Endothelial cell of umbilical vein (primary cell): ENCODE results near the gene FER. TPM values are rescaled to one million over a fixed set of nuclear protein-coding genes. Genes with fewer than 3 reads are reported as not detected.

ENCODE experiments used
- BruUV-seq: library from RNA; stranded (reverse); fragments of 400-500 nt; replicated peaks from 2 replicates; lab custom pipeline; 2021; lab: Mats Ljungman, UMichigan
- CTCF ChIA-PET: fragments of 300-600, 350-600 bp; sonication (Branson Sonifier 250); formaldehyde crosslinking; loops from one replicate; lab custom pipeline; 2021; ENCODE audit warnings: antibody characterized with exemption, inconsistent platforms; lab: Charles Lee
- POLR2A ChIA-PET: fragments of 300-600, 350-600 bp; sonication (Branson Sonifier 250); formaldehyde crosslinking; loops from one replicate; lab custom pipeline; 2021; ENCODE audit warnings: antibody characterized with exemption, inconsistent platforms; lab: Charles Lee
- DNase-seq: peaks from one replicate; pipeline ENCODE4 v3.0.0-alpha.2; 2011; ENCODE audit warnings: low read depth, low spot score
- FAIRE-seq: peaks from 2 replicates; lab custom pipeline; 2011; peaks lifted over from hg19 to GRCh38; lab: Jason Lieb, UNC
- H2AFZ ChIP-seq: 2 replicates; pipeline ENCODE4 v1.6.0; 2012; ENCODE audit warnings: low read depth, low read length, control low read depth, inconsistent platforms
- H3K27ac ChIP-seq: 2 replicates; pipeline ENCODE4 v1.5.1; 2011; ENCODE audit warnings: low read depth, mild to moderate bottlenecking, control low read depth, low read length, moderate library complexity; ENCODE audit not compliant: insufficient read depth
- H3K27me3 ChIP-seq, 2 experiments: 2 replicates each; pipeline versions ENCODE4 v1.6.0 to v1.6.1; 2011; ENCODE audit warnings: low read length in 2 of 2, mixed read lengths in 1 of 2; ENCODE audit not compliant: control insufficient read depth in 2 of 2, insufficient read depth in 2 of 2
- H3K36me3 ChIP-seq, 2 experiments: 2 replicates in 1 of 2; 3 replicates in 1 of 2; pipeline ENCODE4 v1.5.1; 2011; ENCODE audit warnings: low read length in 2 of 2, mild to moderate bottlenecking in 1 of 2, moderate library complexity in 1 of 2; ENCODE audit not compliant: control insufficient read depth in 2 of 2, insufficient read depth in 2 of 2; ENCODE audit errors: extremely low read depth in 1 of 2
- H3K4me1 ChIP-seq: 3 replicates; pipeline ENCODE4 v1.5.1; 2011; ENCODE audit warnings: mild to moderate bottlenecking, low read length; ENCODE audit not compliant: control insufficient read depth, insufficient read depth; ENCODE audit errors: extremely low read depth
- H3K4me2 ChIP-seq: 2 replicates; pipeline ENCODE4 v1.6.1; 2011; ENCODE audit warnings: low read length, control low read depth, mixed read lengths; ENCODE audit not compliant: insufficient read depth
- H3K4me3 ChIP-seq, 3 experiments: fragments of 200-600 bp in 1 of 3; sonication (generic), shearing (Covaris generic) in 1 of 3; replicated peaks in 1 of 3; 2 replicates each; pipeline ENCODE4 v1.5.1; 2011 to 2016; ENCODE audit warnings: control low read depth in 3 of 3, low read length in 3 of 3, mild to moderate bottlenecking in 2 of 3, inconsistent platforms in 1 of 3, low read depth in 1 of 3, moderate library complexity in 1 of 3; ENCODE audit not compliant: insufficient read depth in 1 of 3
- H3K79me2 ChIP-seq: 2 replicates; pipeline ENCODE4 v1.6.0; 2012; ENCODE audit warnings: low read length, inconsistent platforms; ENCODE audit not compliant: control insufficient read depth, insufficient read depth
- H3K9ac ChIP-seq: replicated peaks from 2 replicates; pipeline ENCODE3; 2011; ENCODE audit warnings: low read length, control low read depth; ENCODE audit not compliant: insufficient read depth; ENCODE audit errors: extremely low read depth
- H3K9me1 ChIP-seq: replicated peaks from 3 replicates; pipeline ENCODE4 v1.6.0; 2011; ENCODE audit warnings: mild to moderate bottlenecking, low read length; ENCODE audit not compliant: control insufficient read depth, insufficient read depth; ENCODE audit errors: extremely low read depth
- H3K9me3 ChIP-seq: replicated peaks from 2 replicates; pipeline ENCODE4 v1.5.1; 2012; ENCODE audit warnings: low read length, inconsistent platforms; ENCODE audit not compliant: control insufficient read depth, insufficient read depth
- H4K20me1 ChIP-seq: replicated peaks from 2 replicates; pipeline ENCODE3; 2011; ENCODE audit warnings: mild to moderate bottlenecking, low read length; ENCODE audit not compliant: control insufficient read depth, insufficient read depth; ENCODE audit errors: extremely low read depth
- CTCF ChIP-seq, 2 donors: IDR thresholded peaks; 1 replicate in 1 of 2; 2 replicates in 1 of 2; pipeline ENCODE4 v1.5.1; 2011; ENCODE audit warnings: low read length in 2 of 2, mild to moderate bottlenecking in 2 of 2, moderate library complexity in 2 of 2, control low read depth in 1 of 2, inconsistent platforms in 1 of 2, low read depth in 1 of 2; ENCODE audit not compliant: insufficient read depth in 1 of 2; ENCODE audit errors: extremely low read depth in 1 of 2
- EZH2 ChIP-seq: IDR thresholded peaks from 2 replicates; pipeline ENCODE4 v1.6.1; 2012; ENCODE audit warnings: borderline replicate concordance, low read depth, mild to moderate bottlenecking, moderate library complexity, low read length, inconsistent platforms; ENCODE audit not compliant: severe bottlenecking
- FOS ChIP-seq: IDR thresholded peaks from 2 replicates; pipeline ENCODE4 v1.6.1; 2011; ENCODE audit warnings: mild to moderate bottlenecking, low read length, moderate library complexity, borderline replicate concordance; ENCODE audit not compliant: insufficient read depth
- GATA2 ChIP-seq: IDR thresholded peaks from 2 replicates; pipeline ENCODE4 v1.7.0; 2011; ENCODE audit warnings: low read depth, mild to moderate bottlenecking, moderate library complexity, mixed read lengths, low read length; ENCODE audit not compliant: insufficient read length, insufficient read depth
- JUN ChIP-seq: IDR thresholded peaks from 2 replicates; pipeline ENCODE4 v1.6.1; 2011; ENCODE audit warnings: borderline replicate concordance, low read depth; ENCODE audit not compliant: insufficient read length, insufficient read depth
- MAX ChIP-seq: IDR thresholded peaks from 2 replicates; pipeline ENCODE4 v1.6.1; 2011; ENCODE audit not compliant: insufficient read depth, insufficient read length
- MYC ChIP-seq: IDR thresholded peaks from one replicate; pipeline ENCODE4 v1.6.1; 2011; ENCODE audit warnings: mild to moderate bottlenecking, low read depth, low read length
- POLR2A ChIP-seq: IDR thresholded peaks from 2 replicates; pipeline ENCODE4 v1.6.1; 2012; ENCODE audit warnings: low read depth, mild to moderate bottlenecking, control low read depth, low read length
- POLR2AphosphoS5 ChIP-seq: IDR thresholded peaks from 2 replicates; pipeline ENCODE4 v1.6.1; 2012; ENCODE audit warnings: low read depth, mild to moderate bottlenecking, control low read depth, low read length, moderate library complexity; ENCODE audit not compliant: insufficient read depth
- dilution Hi-C: fragments of 300-500 bp; cut with MboI; formaldehyde crosslinking; loops from one replicate; pipeline ENCODE4 v1.15.0; 2019; ENCODE audit warnings: low sequenced_read_pairs; ENCODE audit not compliant: extremely low pct_ligation_motif_present
- intact Hi-C: fragments of 100-400 bp; cut with micrococcal nuclease; formaldehyde crosslinking; loops from one replicate; pipeline ENCODE4 v1.10.0; 2022
- polyA plus RNA-seq, 4 experiments: library from polyadenylated mRNA; depleted of rRNA in 3 of 4; stranded (reverse) in 3 of 4; unstranded in 1 of 4; fragments of >200 nt; gene quantifications; 2 replicates each; pipeline versions ENCODE4 v1.2.1 to v1.2.3, GENCODE V29; 2011 to 2012; ENCODE audit warnings: missing spikeins in 1 of 4
- total RNA-seq: library from RNA; stranded (reverse); gene quantifications from 2 replicates; pipeline ENCODE4 v1.2.3, GENCODE V29; 2021

Gene FER
- total and polyA plus RNA-seq, 2 donors (not counting 3 experiments of a cell fraction or from before 2014, with no cell fraction given), result 2.3 to 27.5 TPM

GRCh38 chr5:109161914-109162683, 414.4 kb downstream of the FER start:
- no peaks in the 10 kb centered on the region for H3K9me3 ChIP-seq
- FAIRE-seq (no peak), DNase-seq (no peak)
- TF ChIP-seq POLR2AphosphoS5, result no peak
- TF ChIP-seq JUN, result no peak
- TF ChIP-seq GATA2, result no peak
- TF ChIP-seq CTCF (IDR thresholded peaks at IDR 0.05; ENCODE audit: extremely low read depth in 1 of 2, insufficient read depth in 1 of 2, low read depth in 1 of 2, low read length in 2 of 2), result no peak
- TF ChIP-seq MAX, result no peak
- TF ChIP-seq FOS, result no peak
- no peak for TF ChIP-seq MYC
- TF ChIP-seq EZH2, result no peak
- TF ChIP-seq POLR2A, result no peak
- no peaks in the 10 kb centered on the region for H3K79me2 ChIP-seq
- H3K4me3 ChIP-seq, result no peak overlapping the region
- H3K9me1 ChIP-seq, result no peaks in the 10 kb centered on the region
- no peak overlapping the region for H3K9ac ChIP-seq
- dilution Hi-C loops, result no loop called here
- H3K36me3 ChIP-seq, result no peaks in the 10 kb centered on the region
- BruUV-seq, result no TSS peak
- intact Hi-C loops, result no loop called here
- POLR2A ChIA-PET, result no interaction called here
- no peak overlapping the region for H2AFZ ChIP-seq
- H3K27me3 ChIP-seq, result no peaks in the 10 kb centered on the region
- no peaks in the 10 kb centered on the region for H3K4me1 ChIP-seq
- H3K27ac ChIP-seq, result no peak overlapping the region
- no peaks in the 10 kb centered on the region for H4K20me1 ChIP-seq
- no peak overlapping the region for H3K4me2 ChIP-seq
- CTCF ChIA-PET, result no interaction called here
